Activated T-cell treated with anti-CD3 and anti-CD28 coated beads, Interleukin-2, amount 50 U/mL, for 48 hours (primary cell): Measurements from ENCODE around the gene IL20RB.
"Not testable (repeated sequence)": the region's sequence is repeated elsewhere in the genome, so short reads cannot be mapped to it uniquely, and the experiment has no call there.

Experiments
- DNase-seq, 2 experiments: peaks; one replicate each; pipeline ENCODE4 v3.0.0-alpha.2; 2020

IL20RB gene

DNA sequence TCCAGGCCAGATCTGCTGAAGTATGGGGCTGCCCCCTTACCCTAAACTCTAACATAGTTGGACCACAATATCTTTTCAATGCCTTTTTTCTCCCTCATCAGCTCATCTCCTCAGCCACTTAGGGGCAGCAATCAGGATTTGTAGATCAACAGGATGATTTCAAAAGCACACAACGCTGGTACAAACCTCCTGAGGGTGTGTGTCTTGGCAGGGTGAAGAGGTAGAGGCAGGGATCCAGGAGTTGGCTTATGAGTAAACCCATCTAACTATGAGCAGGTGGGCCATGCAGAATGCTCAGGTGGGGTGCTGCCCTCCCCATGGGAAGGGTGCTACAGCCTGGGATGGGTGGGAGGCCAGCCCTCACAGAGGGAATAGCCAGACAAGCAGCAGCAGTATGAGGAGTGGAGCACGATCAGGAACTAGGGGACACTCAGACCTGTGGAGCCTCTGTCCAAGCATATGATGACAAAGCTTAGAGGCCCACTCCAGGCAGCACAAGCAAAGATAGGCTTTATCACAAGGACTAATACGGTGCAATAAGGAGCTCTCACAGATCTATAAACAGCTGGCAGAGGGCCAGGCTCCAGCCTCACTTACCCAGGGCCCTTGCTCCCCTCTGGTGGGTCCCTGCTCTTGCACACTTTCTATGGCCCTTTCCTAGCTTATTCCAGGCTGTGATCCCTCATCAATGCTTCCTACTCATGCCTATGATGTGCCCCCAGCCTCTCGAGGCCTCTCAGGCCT lies 32.2 kb downstream of the IL20RB start:
- DNase-seq: no peak

GRCh38 chr3:136990826-136991225 lies 33.0 kb downstream of the IL20RB start:
- DNase-seq: no peak

DNA sequence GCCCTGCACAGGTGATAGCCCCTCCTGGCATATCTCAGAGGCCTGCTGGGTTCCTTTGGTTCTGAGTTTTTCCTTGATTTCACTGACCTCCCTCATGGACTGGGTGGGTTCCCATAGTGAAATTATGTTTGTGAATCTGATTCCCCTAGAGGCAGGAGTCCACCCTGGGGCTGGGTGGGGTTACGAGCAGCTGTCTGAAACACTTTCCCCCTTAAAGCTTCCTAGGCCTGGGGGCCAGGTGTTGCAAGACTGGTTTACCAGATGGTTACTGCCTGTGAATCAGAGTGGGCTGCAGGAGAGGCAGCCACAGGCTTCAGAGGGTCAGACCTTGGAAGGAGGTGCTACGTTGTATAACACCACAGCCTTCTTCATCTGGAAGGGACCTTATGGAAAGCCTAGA lies 34.3 kb downstream of the IL20RB start:
- DNase-seq: no peak

DNA sequence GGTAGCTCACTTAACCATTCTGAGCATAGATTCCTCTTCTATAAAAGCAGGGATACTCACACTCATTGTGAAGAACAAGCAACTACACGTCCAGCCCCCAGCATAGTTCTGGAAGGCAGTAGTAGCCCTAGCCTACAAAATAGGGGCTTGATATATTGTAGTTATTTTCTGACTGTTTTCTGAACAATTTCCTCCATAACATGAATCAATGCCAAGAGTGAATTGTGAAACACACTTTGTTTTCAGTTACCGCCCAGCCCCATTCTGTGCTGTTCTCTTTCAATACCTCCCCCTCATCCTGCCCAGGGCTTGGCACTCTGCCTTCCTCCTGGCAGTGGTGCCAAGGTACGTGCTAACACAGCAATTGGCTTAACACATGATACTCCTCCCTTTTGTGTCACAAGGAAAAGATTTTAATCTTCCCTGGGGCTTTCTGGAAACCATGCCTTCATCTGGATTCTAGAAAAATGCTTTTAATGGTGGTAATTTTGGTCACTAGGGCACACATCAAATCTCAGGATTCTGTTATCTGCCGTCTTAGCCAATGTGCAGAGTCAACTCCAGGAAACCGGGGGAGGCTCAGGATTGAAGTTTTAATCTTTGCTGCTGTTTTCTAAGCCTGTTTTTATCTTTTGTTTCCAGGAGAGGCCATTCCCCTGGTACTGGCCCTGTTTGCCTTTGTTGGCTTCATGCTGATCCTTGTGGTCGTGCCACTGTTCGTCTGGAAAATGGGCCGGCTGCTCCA lies 37.2 kb downstream of the IL20RB start:
- DNase-seq: no peak

- no peak for DNase-seq
Measured at GRCh38 chr3:136995652-136996051, 37.9 kb downstream of the IL20RB start.

DNA sequence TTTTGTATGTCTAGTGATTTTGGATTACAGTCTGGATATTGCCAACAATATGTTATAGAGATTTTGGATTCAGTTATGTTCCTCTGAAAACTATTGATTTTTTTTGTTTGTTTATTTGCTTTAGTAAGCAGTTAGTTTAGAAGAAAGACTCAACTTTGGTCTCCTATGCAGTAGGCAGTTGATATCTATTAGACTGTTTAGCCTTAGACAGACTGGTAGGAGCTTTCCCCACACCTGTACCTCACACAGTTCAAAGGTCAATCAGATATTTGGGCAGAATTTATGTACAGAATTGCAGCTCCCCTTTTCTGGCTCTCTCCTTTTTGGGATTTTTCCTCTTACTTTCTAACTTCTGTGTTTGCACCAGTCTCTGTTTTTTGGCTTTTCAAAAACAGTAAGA lies 42.3 kb downstream of the IL20RB start:
- DNase-seq: no peak

- not testable (repeated sequence) for DNase-seq
Measured at GRCh38 chr3:137007376-137007775, 49.6 kb downstream of the IL20RB start.

DNA sequence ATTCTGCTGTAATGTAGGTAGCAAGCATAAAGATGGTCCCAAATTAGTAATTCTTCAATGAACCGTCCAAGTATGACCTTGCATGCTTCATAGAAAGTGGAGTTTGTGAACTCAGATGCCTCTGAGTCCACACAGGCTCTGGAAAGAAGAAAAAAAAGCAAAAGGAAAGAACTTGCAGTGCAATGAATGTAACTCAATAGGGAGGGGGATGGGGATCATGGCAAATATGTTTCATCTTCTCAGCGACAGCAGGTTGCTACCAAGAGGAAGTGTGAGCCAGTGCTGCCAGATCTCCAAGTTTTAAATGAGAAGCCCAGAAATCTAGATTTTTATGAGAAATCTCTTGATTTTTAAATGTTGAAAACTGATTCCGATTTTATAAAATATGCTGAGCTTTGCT lies 50.3 kb downstream of the IL20RB start:
- DNase-seq: no peak

DNA sequence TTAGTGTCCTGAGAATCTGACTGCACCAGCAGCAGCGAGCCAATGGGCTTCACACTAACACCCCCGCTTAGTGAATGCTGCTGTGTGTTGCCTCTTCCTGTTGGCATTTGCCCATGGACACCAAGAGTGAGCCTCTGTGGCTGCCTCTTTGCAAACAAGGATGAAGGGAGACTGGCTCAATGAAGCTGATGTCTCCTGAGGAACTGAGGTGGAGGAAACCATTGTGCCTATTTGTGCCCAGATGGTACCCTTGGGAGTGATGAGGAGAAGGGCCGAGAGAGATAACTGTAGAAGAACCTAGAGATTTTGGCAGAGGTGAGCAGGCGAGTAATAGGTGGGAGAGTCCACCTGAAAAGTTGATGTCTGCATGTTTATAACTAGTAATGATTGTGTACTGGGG lies 51.2 kb downstream of the IL20RB start:
- DNase-seq: no peak

- DNase-seq: no peak
Measured at GRCh38 chr3:137010137-137010536, 52.4 kb downstream of the IL20RB start.

DNA sequence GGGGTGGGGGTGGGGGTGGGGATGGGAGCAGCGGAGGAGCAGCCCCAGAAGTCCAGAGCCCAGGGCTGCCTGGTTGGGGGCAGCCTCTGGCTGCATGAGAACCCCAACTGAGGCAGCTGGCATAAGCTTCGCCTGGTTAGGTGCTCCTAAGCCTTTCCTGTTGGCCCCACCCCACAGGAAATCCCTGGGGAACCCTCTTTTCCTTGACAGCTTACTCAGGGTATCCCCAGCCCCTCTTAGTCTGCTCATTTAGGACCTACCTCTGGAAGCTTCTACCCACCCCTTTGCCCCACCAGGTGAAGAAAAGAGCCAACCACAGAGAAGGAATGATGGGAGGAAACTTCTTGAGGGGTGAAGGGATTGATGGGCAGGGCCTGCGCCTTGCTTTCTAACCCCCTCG lies 53.4 kb downstream of the IL20RB start:
- no peak for DNase-seq

DNA sequence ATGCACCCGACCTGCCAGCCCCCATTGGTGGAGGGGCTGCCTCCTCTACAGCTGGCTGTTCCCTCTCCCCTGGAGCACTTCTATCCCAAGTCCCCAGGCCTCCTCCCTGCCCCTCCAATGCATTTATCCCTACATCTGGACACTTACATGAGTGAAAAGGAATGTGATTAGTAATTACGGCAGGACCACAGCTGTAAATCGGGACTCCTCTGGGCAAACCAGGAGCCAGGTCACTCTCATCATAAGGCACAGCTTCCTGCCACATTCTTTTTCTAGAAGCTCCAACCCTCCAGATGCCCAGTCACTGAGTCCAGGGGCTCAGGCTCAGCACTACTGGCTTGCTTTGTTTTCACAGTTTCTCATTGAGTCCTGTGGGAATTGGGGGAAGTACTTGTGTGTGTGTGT lies 54.3 kb downstream of the IL20RB start:
- no peak for DNase-seq

GRCh38 chr3:137013951-137014688 lies 56.3 kb downstream of the IL20RB start:
- peak; percentile 88 to 90 for DNase-seq

GRCh38 chr3:137017316-137017715 lies 59.5 kb downstream of the IL20RB start:
- not testable (repeated sequence) for DNase-seq

- no peak for DNase-seq
Measured at GRCh38 chr3:137020315-137020714, 62.5 kb downstream of the IL20RB start.

- no peak for DNase-seq
Measured at GRCh38 chr3:137020888-137021287, 63.1 kb downstream of the IL20RB start.

- no peak for DNase-seq
Measured at GRCh38 chr3:137024348-137024747, 66.6 kb downstream of the IL20RB start.

GRCh38 chr3:137026701-137027100 lies 68.9 kb downstream of the IL20RB start:
- no peak for DNase-seq

DNA sequence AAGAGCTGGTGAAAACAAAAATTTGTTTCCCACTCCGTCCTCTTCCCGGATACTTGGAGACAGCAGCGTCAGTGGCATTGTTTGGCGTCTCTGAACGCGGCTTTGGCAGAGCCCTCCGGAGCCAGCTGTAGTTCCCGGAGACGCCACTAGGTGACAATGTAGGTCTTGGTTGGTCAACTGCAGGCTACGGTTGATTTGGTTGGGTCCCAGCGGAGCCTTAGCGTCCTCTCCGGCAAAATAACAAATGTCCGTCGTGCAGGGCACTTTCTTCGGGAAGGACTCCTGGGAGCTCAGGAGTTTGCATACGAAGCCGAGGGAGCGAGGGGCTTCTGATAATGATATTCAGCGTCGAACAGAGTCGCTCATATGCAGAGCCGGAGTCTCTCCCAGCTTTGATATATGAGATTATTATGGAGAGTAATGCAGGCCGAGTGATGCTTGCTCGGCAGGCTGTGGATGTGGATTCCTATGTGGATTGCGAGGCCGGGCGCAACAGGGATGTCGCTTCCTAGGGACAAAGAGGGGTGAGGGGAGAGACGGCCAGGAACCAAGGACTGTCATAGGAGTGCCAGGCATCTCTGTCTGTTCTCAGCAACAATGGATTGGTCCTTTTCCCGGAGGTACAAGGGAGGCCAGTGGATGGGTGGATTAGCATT lies 74.8 kb downstream of the IL20RB start:
- peak; percentile 86 to 89 for DNase-seq

- no peak for DNase-seq
Measured at GRCh38 chr3:137035631-137036030, 77.8 kb downstream of the IL20RB start.

DNA sequence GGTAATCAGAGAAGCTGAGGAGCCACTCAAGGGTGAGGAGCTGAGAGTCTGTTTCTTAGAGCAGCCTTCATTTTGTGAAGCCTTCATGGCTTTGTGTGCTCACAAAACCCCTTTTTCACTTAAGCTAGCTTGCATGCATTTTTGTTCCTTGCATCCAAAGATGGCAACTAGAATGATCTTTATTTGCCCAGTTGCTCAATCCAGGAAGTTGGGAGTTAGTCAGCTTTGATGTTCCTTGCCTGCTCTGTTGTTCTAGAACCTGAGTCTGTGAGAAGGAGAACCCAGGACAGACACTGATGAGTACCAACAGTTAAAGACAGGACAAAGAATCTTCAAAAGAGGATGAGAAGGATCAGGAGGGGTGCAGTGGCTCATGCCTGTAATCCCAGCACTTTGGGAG lies 81.8 kb downstream of the IL20RB start:
- no peak for DNase-seq

DNA sequence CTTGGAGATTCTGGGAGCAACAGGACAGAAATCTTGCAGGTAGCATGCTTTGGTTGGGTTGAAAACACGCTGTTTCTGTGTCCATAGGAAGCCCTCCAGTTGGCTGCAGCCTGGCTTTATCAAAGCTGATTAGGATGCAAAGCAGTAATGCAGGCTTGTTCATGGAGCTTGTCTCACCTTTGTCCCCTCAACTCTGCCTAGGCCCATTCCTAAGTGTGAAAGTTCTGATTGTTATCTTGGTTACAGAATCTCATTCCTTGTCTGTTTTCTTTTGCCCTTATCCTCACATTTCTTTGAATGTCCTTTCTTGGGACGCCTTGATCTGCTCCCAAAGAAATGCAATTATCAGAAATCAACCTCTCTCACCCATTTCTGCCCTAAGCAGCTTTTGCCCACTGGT lies 83.5 kb downstream of the IL20RB start:
- DNase-seq: no peak

- no peak for DNase-seq
Measured at GRCh38 chr3:137041686-137042085, 83.9 kb downstream of the IL20RB start.
